Liver (tissue), 3 donors: ENCODE results near the gene LSM2.

ENCODE experiments used
- TF ChIP-seq, protein P1 (sequence below): fragments of 150-350 bp; IDR thresholded peaks from 2 replicates; pipeline ENCODE4 v1.5.1; 2017; ENCODE audit warnings: improper control_type of control experiment, low read depth, low read length; ENCODE audit not compliant: missing input control
- TF ChIP-seq, protein P2 (sequence below): IDR thresholded peaks from 2 replicates; pipeline ENCODE4 v1.6.1; 2016; ENCODE audit warnings: antibody characterized with exemption
- TF ChIP-seq, protein P3 (sequence below): IDR thresholded peaks from 2 replicates; pipeline ENCODE4 v1.6.1; 2016; ENCODE audit warnings: antibody characterized with exemption
- donor health status: healthy.
- donor health status: healthy.

DNA sequence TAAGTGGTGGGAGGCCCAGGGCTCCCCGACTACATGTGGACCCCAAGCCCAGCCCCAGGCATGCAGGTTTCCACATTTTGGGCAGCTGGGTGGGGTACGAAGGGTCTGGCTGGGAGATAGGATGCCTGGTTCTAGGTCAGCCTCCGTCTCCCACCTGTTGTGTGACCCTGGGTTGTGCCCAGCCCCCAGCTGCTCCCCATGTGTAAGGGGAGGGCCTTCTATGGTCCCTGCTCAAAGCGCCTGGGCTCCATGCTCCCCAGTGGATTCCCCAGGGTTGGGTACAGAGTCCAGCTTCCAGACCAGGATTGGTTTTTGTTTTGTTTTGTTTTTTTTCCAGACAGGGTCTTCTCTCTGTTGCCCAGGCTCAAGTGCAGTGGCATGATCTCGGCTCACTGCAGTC is 28.6 kb downstream of the LSM2 start:
- TF ChIP-seq, protein P1, sequence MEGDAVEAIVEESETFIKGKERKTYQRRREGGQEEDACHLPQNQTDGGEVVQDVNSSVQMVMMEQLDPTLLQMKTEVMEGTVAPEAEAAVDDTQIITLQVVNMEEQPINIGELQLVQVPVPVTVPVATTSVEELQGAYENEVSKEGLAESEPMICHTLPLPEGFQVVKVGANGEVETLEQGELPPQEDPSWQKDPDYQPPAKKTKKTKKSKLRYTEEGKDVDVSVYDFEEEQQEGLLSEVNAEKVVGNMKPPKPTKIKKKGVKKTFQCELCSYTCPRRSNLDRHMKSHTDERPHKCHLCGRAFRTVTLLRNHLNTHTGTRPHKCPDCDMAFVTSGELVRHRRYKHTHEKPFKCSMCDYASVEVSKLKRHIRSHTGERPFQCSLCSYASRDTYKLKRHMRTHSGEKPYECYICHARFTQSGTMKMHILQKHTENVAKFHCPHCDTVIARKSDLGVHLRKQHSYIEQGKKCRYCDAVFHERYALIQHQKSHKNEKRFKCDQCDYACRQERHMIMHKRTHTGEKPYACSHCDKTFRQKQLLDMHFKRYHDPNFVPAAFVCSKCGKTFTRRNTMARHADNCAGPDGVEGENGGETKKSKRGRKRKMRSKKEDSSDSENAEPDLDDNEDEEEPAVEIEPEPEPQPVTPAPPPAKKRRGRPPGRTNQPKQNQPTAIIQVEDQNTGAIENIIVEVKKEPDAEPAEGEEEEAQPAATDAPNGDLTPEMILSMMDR, result no peak
- TF ChIP-seq, protein P2, sequence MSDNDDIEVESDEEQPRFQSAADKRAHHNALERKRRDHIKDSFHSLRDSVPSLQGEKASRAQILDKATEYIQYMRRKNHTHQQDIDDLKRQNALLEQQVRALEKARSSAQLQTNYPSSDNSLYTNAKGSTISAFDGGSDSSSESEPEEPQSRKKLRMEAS, result no peak
- TF ChIP-seq, protein P3, sequence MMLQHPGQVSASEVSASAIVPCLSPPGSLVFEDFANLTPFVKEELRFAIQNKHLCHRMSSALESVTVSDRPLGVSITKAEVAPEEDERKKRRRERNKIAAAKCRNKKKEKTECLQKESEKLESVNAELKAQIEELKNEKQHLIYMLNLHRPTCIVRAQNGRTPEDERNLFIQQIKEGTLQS, result no peak
